SJCRH30 (cell line): ENCODE measurements around the gene GPR39. TPM values are rescaled to one million over a fixed set of nuclear protein-coding genes. Genes with fewer than 3 reads are reported as not detected.

ENCODE experiments used
- DNase-seq, 2 experiments: peaks; one replicate each; pipeline ENCODE4 v3.0.0-alpha.2; 2015 to 2020
- H3K27ac ChIP-seq: fragments of 250-450 bp; sonication (Bioruptor Pico); 2 replicates; pipeline ENCODE4 v1.5.1; 2020; ENCODE audit warnings: mild to moderate bottlenecking, moderate library complexity
- H3K27me3 ChIP-seq: fragments of 250-450 bp; sonication (Bioruptor Pico); 2 replicates; pipeline ENCODE4 v1.5.1; 2020; ENCODE audit warnings: mild to moderate bottlenecking, moderate library complexity
- H3K36me3 ChIP-seq: fragments of 250-450 bp; sonication (Bioruptor Pico); 2 replicates; pipeline ENCODE4 v1.5.1; 2020; ENCODE audit warnings: mild to moderate bottlenecking, moderate library complexity
- H3K4me1 ChIP-seq: fragments of 250-450 bp; sonication (Bioruptor Pico); 2 replicates; pipeline ENCODE4 v1.5.1; 2020; ENCODE audit warnings: mild to moderate bottlenecking, moderate library complexity
- H3K4me3 ChIP-seq: fragments of 250-450 bp; sonication (Bioruptor Pico); 2 replicates; pipeline ENCODE4 v1.5.1; 2020; ENCODE audit warnings: mild to moderate bottlenecking, moderate library complexity
- H3K9me3 ChIP-seq: fragments of 250-450 bp; sonication (Bioruptor Pico); replicated peaks from 2 replicates; pipeline ENCODE4 v1.5.1; 2020; ENCODE audit warnings: mild to moderate bottlenecking, moderate library complexity
- total RNA-seq: library from RNA; depleted of rRNA; stranded (reverse); fragments of >200 nt; shearing (Covaris generic); gene quantifications from 2 replicates; pipeline ENCODE4 v1.2.3, GENCODE V29; 2014

Gene GPR39
- total RNA-seq, 1 experiment from 2014 or later, result 0.16 TPM

GRCh38 chr2:132446444-132446843 lies 29.8 kb downstream of the GPR39 start:
- Histone ChIP-seq H3K36me3 (no peaks in the 10 kb centered on the region), H3K9me3 (no peaks in the 10 kb centered on the region), H3K27ac (no peak overlapping the region), H3K4me1 (no peaks in the 10 kb centered on the region), H3K4me3 (no peak overlapping the region), H3K27me3 (no peaks in the 10 kb centered on the region)
- no peak for DNase-seq

DNA sequence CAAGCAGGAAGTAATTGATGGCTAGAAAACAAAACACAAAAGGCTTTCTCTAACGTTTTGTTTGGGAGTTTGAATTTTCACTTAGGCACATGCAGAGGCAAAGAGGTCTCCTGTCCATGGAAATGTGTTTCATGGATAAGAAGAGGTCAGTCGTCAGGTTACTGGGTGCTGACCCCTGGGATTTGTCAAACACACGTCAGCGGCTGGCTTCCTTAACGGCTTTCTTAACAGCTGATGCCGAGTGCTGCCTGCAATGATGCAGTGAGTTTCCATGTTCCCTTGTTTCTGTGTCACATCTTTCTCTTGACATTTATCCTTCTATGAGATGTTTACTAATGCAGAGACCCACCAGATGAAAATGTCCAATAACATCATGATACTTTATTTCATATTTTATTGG lies 31.7 kb downstream of the GPR39 start:
- Histone ChIP-seq H3K4me1 (no peaks in the 10 kb centered on the region), H3K27ac (no peak overlapping the region), H3K9me3 (no peaks in the 10 kb centered on the region), H3K4me3 (no peak overlapping the region), H3K36me3 (no peaks in the 10 kb centered on the region), H3K27me3 (no peaks in the 10 kb centered on the region)
- DNase-seq, result no peak

- no peak overlapping the region for H3K27ac ChIP-seq
- DNase-seq, result peak in 1 of 2 experiments; percentile 14
Measured at GRCh38 chr2:132448771-132449170, 32.2 kb downstream of the GPR39 start.

GRCh38 chr2:132449868-132450267 lies 33.3 kb downstream of the GPR39 start:
- Histone ChIP-seq H3K9me3 (no peaks in the 10 kb centered on the region), H3K27ac (no peak overlapping the region), H3K27me3 (no peaks in the 10 kb centered on the region), H3K4me3 (no peak overlapping the region), H3K36me3 (no peaks in the 10 kb centered on the region), H3K4me1 (no peaks in the 10 kb centered on the region)
- DNase-seq, result no peak

More at GRCh38 chr2:132448771-132449170, 32.2 kb downstream of the GPR39 start:
- no peaks in the 10 kb centered on the region for H3K9me3 ChIP-seq
- no peaks in the 10 kb centered on the region for H3K27me3 ChIP-seq
- no peak overlapping the region for H3K4me3 ChIP-seq
- H3K4me1 ChIP-seq, result no peaks in the 10 kb centered on the region
- no peaks in the 10 kb centered on the region for H3K36me3 ChIP-seq

DNA sequence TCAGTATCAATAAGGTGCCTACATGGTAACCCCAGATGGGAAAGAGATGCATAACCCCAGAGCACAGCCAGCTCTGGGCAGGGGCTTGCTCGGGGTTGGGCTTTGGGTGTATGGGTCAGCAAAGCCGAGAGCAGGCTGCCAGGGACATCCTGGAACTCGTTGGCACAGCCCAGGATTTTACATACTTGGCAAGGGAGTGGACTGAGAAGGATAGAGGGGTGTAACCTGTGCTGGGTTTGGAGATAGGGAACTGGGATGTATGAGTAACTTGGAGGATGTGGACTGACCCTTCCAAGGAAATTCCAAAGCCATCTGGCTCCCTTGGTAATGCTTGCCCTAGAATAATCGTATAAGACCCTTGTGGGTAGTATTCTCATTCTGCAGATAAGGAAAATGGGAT lies 44.2 kb downstream of the GPR39 start:
- Histone ChIP-seq H3K36me3 (no peaks in the 10 kb centered on the region), H3K4me1 (no peaks in the 10 kb centered on the region), H3K27me3 (no peaks in the 10 kb centered on the region), H3K4me3 (no peak overlapping the region), H3K9me3 (no peaks in the 10 kb centered on the region), H3K27ac (no peak overlapping the region)
- no peak for DNase-seq

DNA sequence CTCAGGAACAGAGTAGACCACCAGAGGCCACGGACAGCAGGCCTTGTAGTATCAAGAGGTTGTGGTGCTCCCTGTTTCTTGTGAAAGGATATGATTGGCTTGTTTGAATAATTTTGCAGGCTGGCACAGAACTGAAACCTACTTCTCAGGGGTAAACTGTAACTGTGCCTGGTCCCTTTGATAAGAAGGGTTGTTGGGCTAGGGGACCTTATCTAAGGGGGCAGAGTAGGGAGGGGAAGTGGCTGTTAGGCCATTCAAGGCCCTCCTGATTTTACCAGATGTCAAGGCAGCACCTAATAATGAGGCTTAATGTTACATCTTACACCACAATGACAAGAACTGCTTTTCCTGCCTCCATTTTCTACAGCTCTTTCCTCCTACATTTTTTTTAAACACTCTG lies 45.6 kb downstream of the GPR39 start:
- H3K4me1 ChIP-seq, result no peaks in the 10 kb centered on the region
- DNase-seq, result no peak

DNA sequence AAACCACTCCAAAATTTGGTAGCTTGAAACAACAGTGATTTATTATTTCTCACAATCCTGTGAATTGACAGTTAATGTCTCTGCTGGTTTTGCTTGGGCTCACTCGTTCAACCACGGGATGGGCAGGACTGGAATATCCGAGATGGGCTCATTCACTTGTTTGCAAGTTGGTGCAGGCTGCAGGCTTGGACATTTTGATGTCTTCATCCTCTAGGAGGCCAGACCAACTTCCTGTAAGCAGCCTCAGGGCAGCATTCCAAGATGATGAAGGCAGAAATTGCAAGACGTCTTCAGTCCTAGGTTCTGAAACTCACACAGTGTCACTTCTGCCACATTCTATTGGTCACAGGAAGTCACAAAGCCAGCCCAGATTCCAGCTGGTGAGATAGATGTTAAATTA lies 47.1 kb downstream of the GPR39 start:
- no peaks in the 10 kb centered on the region for H3K27me3 ChIP-seq
- no peaks in the 10 kb centered on the region for H3K4me1 ChIP-seq
- H3K4me3 ChIP-seq, result no peak overlapping the region
- no peaks in the 10 kb centered on the region for H3K36me3 ChIP-seq
- no peaks in the 10 kb centered on the region for H3K9me3 ChIP-seq
- no peak for DNase-seq
- H3K27ac ChIP-seq, result no peak overlapping the region

More for the DNA sequence above, 45.6 kb downstream of the GPR39 start:
- H3K27ac ChIP-seq, result no peak overlapping the region
- no peak overlapping the region for H3K4me3 ChIP-seq
- H3K27me3 ChIP-seq, result no peaks in the 10 kb centered on the region
- no peaks in the 10 kb centered on the region for H3K9me3 ChIP-seq
- H3K36me3 ChIP-seq, result no peaks in the 10 kb centered on the region

DNA sequence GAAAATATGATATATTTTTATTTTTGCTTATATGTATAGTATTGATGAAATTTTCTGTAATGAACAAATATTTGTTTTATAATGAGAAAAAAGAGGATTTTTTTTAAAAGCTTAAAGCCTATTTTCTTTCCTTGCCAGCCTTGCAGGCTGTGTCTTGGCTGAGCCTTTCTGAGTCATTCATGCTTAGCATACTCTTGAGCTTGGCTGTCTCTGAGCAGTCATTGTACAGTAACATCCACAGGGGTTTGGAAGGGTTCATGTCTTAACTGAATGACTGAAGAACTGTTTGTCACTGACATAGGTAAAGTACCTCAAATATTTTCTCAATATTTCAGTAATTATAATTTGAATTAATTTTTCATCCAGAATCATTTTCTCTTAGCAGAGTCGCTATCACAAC lies 49.3 kb downstream of the GPR39 start:
- no peaks in the 10 kb centered on the region for H3K36me3 ChIP-seq
- H3K4me1 ChIP-seq, result no peaks in the 10 kb centered on the region
- H3K9me3 ChIP-seq, result no peaks in the 10 kb centered on the region
- DNase-seq, result no peak
- H3K27ac ChIP-seq, result no peak overlapping the region
- H3K27me3 ChIP-seq, result no peaks in the 10 kb centered on the region
- H3K4me3 ChIP-seq, result no peak overlapping the region

GRCh38 chr2:132466428-132467028 lies 49.9 kb downstream of the GPR39 start:
- DNase-seq, result no peak
- Histone ChIP-seq H3K9me3 (no peaks in the 10 kb centered on the region), H3K4me1 (no peaks in the 10 kb centered on the region), H3K27me3 (no peaks in the 10 kb centered on the region), H3K27ac (no peak overlapping the region), H3K4me3 (no peak overlapping the region), H3K36me3 (no peaks in the 10 kb centered on the region)

DNA sequence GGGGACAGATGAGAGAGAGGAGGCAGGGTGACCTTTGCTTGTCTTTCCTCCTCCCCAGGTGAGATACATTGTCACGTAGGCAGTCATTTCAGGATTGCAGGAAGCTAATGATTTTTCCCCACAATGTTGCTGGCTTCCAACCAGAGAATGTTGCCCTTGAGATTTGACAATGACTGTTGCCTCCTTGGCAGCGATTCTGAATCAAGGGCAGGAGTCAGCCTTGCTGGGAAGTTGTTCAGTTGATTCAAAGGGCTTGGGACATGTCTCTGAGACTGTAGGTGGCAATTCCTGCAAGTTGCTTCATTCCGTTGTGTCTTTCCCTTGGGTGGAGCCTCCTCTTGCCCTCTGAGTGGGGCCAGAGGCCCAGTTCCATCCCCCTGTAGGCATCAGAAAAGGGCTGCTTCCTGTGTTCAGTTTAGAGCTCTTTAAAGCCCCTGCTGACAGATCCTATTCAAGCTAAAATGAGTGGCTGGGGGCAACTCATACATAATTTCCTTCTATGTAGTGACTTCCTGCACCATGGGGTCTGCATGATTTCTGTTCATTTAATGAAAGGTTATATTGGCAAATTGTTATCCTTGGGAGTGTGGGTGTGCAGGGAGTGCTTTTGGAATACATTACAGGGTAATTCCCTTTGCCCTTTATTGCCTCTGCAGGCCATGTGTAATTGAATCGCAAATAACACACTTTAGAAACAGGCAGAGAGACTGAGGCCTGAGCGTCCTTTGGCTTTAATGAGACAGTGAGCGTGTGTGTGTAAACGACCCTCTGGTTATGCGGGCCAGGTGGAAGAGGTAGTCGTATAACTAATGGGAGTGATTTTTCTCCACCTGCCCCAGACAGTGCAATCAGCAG lies 52.4 kb downstream of the GPR39 start:
- Histone ChIP-seq H3K36me3 (no peaks in the 10 kb centered on the region), H3K9me3 (no peaks in the 10 kb centered on the region), H3K27ac (no peak overlapping the region), H3K27me3 (no peaks in the 10 kb centered on the region), H3K4me1 (no peaks in the 10 kb centered on the region), H3K4me3 (no peak overlapping the region)
- no peak for DNase-seq

DNA sequence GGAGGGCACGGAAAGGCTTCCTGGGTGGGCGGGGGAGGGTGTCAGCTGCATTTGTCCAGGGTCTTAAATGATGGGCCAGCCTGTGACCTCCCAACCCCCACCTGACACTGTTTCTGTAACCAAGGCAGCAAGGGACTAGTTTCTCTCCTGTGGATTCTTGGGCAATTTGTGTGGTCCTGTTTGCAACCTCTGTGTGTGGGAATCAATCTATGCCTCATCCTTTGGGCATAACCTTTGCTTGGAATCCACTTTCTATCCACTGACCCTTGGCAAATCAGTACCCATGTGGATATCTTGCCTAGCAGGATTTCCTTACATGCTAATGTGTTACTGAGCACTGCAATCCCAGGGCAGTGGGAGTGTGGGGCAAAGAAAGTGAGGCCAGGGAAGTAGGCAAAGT lies 54.1 kb downstream of the GPR39 start:
- Histone ChIP-seq H3K27me3 (no peaks in the 10 kb centered on the region), H3K27ac (no peak overlapping the region), H3K36me3 (no peaks in the 10 kb centered on the region), H3K4me3 (no peak overlapping the region), H3K4me1 (no peaks in the 10 kb centered on the region), H3K9me3 (no peaks in the 10 kb centered on the region)
- DNase-seq, result no peak

DNA sequence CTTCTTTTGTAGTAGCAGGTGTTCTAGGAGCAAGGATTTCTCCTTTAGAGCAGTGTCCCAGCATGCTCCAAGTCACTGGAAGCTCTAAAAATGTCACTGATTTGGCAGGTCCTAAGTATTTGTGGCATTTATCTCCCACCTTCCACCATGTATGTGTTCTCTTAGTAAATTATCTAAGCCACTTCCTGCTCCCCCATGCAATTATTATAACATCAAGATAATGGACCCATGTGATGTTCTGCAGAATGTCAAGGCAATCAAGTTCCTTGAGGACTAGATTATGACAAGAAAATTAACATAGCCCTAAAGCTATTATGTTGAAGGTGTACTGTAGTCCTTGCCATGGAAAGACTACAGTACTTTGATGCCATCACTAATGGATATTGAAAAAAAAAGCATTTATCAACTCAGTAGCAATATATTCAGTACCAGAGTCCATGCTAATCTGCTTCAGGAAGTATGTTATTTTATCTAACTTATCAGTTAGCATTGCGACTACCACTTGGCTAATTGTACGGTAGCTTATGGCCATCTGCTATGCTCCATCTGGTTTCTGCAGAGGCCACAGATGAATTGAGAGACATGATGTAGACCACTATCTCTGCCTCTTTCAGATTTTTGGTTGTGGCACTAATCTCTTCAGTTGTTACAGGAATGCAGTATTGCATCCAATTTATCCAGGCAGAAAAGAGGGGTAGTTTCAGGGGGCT lies 56.7 kb downstream of the GPR39 start:
- no peaks in the 10 kb centered on the region for H3K9me3 ChIP-seq
- no peaks in the 10 kb centered on the region for H3K4me1 ChIP-seq
- H3K27me3 ChIP-seq, result no peaks in the 10 kb centered on the region

DNA sequence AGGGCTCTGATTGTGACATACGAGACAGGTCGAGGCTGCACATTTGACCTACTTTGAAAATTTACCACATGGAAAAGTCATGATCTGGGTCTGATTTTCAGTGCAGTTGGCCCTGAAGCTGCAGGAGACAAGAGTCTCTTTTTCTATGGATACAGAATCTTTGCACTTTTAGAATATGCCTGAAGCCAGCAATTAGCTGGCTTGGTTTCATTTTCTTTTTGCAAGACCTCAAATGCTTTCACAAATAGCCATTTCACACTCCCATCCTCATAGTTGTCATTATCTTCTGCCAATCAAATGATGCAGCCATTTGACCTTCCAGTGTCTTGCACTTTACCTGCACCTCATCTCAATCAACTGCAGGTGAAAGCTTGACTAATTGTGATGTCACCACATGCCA lies 59.0 kb downstream of the GPR39 start:
- Histone ChIP-seq H3K9me3 (no peaks in the 10 kb centered on the region), H3K27me3 (no peaks in the 10 kb centered on the region), H3K27ac (no peak overlapping the region), H3K4me1 (no peaks in the 10 kb centered on the region), H3K36me3 (no peaks in the 10 kb centered on the region), H3K4me3 (no peak overlapping the region)
- no peak for DNase-seq

More for the DNA sequence above, 56.7 kb downstream of the GPR39 start:
- no peak overlapping the region for H3K4me3 ChIP-seq
- H3K27ac ChIP-seq, result no peak overlapping the region
- no peak for DNase-seq
- no peaks in the 10 kb centered on the region for H3K36me3 ChIP-seq

- Histone ChIP-seq H3K27ac (no peak overlapping the region), H3K4me1 (no peaks in the 10 kb centered on the region)
Measured at GRCh38 chr2:132477436-132477835, 60.8 kb downstream of the GPR39 start.

GRCh38 chr2:132477962-132478361 lies 61.4 kb downstream of the GPR39 start:
- DNase-seq, result no peak
- Histone ChIP-seq H3K9me3 (no peaks in the 10 kb centered on the region), H3K36me3 (no peaks in the 10 kb centered on the region), H3K4me1 (no peaks in the 10 kb centered on the region), H3K4me3 (no peak overlapping the region), H3K27me3 (no peaks in the 10 kb centered on the region), H3K27ac (no peak overlapping the region)

More at GRCh38 chr2:132477436-132477835, 60.8 kb downstream of the GPR39 start:
- no peak for DNase-seq
- Histone ChIP-seq H3K9me3 (no peaks in the 10 kb centered on the region), H3K36me3 (no peaks in the 10 kb centered on the region), H3K27me3 (no peaks in the 10 kb centered on the region), H3K4me3 (no peak overlapping the region)
